Ovary (tissue), 9 donors: ENCODE results near the gene GRIK4. TPM values are rescaled to one million over a fixed set of nuclear protein-coding genes. Genes with fewer than 3 reads are reported as not detected.

Source experiments
- DNase-seq, 5 donors: peaks; one replicate each; pipeline ENCODE4 v3.0.0-alpha.2; 2019 to 2020
- H3K27ac ChIP-seq, 2 donors: fragments of 200-600 bp; one replicate each; pipeline versions ENCODE4 v1.5.1 to v1.8.0; 2019 to 2022
- H3K27me3 ChIP-seq: fragments of 200-600 bp; one replicate; pipeline ENCODE4 v1.8.0; 2022
- H3K36me3 ChIP-seq: fragments of 200-600 bp; sonication (generic); one replicate; pipeline ENCODE4 v1.5.1; 2019
- H3K4me1 ChIP-seq: one replicate; pipeline ENCODE4 v1.8.1; 2013; ENCODE audit warnings: mild to moderate bottlenecking, moderate library complexity; ENCODE audit not compliant: insufficient read depth
- H3K4me3 ChIP-seq: fragments of 200-600 bp; sonication (generic); one replicate; pipeline ENCODE4 v1.5.1; 2017
- H3K9me3 ChIP-seq, 2 donors: fragments of 200-600 bp in 1 of 2; sonication (generic) in 1 of 2; one replicate each; pipeline versions ENCODE4 v1.5.1 to v1.8.1; 2013 to 2019; ENCODE audit warnings: mild to moderate bottlenecking in 1 of 2, moderate library complexity in 1 of 2
- EP300 ChIP-seq: sonication (generic); formaldehyde crosslinking; IDR thresholded peaks from one replicate; pipeline ENCODE4 v1.6.1; 2017; ENCODE audit warnings: antibody characterized with exemption
- POLR2A ChIP-seq: fragments of 450-650 bp; IDR thresholded peaks from one replicate; pipeline ENCODE4 v1.6.1; 2017; ENCODE audit warnings: antibody characterized with exemption, mild to moderate bottlenecking, moderate library complexity
- WGBS, 3 donors: extraction: QIAGEN DNeasy Blood & Tissue Kit in 1 of 3; methylation state at CpG; one replicate each; pipeline versions ENCODE4 v1.1.5 to v1.1.7; 2013 to 2017; 5-methylcytosine and 5-hydroxymethylcytosine counted together
- intact Hi-C, 4 donors: fragments of 100-400 bp; cut with DNase I; formaldehyde crosslinking; loops; one replicate each; pipeline versions ENCODE4 v1.11.0 to v1.15.1; 2022 to 2023
- polyA plus RNA-seq, 2 donors: library from polyadenylated mRNA; stranded (reverse); fragments of 200-250 nt in 1 of 2; fragments of 350-450 nt in 1 of 2; fragmentation: Illumina TruSeq in 1 of 2; extraction: RNeasy Lipid Tissue Mini Kit (QIAGEN cat#74804) in 1 of 2; gene quantifications; one replicate each; pipeline ENCODE4 v1.2.3, GENCODE V29; 2013 to 2014
- total RNA-seq, 7 donors: library from RNA; depleted of rRNA in 2 of 7; stranded (reverse); fragments of >200 nt in 2 of 7; fragmentation: NEBNext Ultra II Directional in 3 of 7; extraction: Animal tissue kit (Norgen Biotek cat#: 25700) in 3 of 7; gene quantifications; one replicate each; pipeline versions ENCODE4 v1.1.0 to v1.2.4, GENCODE V29; 2016 to 2023
- TF ChIP-seq, protein P1 (sequence below), 3 donors: fragments of 450-650 bp in 2 of 3; fragments of 200-600 bp in 1 of 3; IDR thresholded peaks; one replicate each; pipeline versions ENCODE4 v1.5.1 to v1.8.0; 2016 to 2022; ENCODE audit warnings: antibody characterized with exemption in 3 of 3, mild to moderate bottlenecking in 1 of 3
- donor health status: DM: no; HTN: no; CAD: no; lungs with moderate emphysema.
- donor health status: DM: no; HTN: no; CAD: no.
- donor health status: Bipolar disorder and iron deficiency.
- donor health status: DM: yes; HTN: yes; CAD: no.
- donor health status: DM: no; HTN: no; CAD: no.
- donor health status: DM: yes; HTN: yes; CAD: no.

The GRIK4 gene
- total and polyA plus RNA-seq, 9 donors: 1.3 to 13.4 (median 2.3) TPM

- Histone ChIP-seq H3K4me1 (no peaks in the 10 kb centered on the region), H3K27me3 (no peaks in the 10 kb centered on the region), H3K27ac (no peak overlapping the region), H3K4me3 (no peak overlapping the region), H3K36me3 (no peaks in the 10 kb centered on the region), H3K9me3 (no peaks in the 10 kb centered on the region)
- TF ChIP-seq, protein P1, sequence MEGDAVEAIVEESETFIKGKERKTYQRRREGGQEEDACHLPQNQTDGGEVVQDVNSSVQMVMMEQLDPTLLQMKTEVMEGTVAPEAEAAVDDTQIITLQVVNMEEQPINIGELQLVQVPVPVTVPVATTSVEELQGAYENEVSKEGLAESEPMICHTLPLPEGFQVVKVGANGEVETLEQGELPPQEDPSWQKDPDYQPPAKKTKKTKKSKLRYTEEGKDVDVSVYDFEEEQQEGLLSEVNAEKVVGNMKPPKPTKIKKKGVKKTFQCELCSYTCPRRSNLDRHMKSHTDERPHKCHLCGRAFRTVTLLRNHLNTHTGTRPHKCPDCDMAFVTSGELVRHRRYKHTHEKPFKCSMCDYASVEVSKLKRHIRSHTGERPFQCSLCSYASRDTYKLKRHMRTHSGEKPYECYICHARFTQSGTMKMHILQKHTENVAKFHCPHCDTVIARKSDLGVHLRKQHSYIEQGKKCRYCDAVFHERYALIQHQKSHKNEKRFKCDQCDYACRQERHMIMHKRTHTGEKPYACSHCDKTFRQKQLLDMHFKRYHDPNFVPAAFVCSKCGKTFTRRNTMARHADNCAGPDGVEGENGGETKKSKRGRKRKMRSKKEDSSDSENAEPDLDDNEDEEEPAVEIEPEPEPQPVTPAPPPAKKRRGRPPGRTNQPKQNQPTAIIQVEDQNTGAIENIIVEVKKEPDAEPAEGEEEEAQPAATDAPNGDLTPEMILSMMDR (IDR thresholded peaks at IDR 0.05): no peak
- TF ChIP-seq POLR2A: no peak
- no peak for TF ChIP-seq EP300
- intact Hi-C loops: no loop called here
- WGBS, 3 donors: 85 to 86% (median 86%) methylated on average over 6 of the region's 6 CpGs
- no peak for DNase-seq
These were observed 359.6 kb downstream of the GRIK4 start for GRCh38 chr11:120871194-120871593.

DNA sequence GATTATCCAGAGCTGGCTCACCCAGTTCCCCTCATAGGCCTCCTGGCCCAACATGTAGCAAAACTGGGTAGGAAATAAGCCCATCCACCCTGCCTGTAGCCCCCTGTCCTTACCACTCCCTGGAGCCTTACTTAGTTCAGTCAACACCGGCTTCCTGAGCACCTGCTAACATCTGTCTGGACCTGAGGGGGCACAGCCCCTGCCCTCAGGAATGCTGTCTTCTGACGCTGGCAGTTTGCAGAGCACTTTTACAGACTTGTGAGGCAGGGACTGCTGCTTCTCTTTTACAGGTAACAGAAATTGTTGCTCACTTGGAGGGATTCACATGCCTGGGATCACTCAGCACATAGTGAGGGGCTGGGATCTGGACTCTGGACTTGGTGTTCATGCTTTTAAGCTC lies 360.4 kb downstream of the GRIK4 start:
- Histone ChIP-seq H3K27ac (no peak overlapping the region), H3K27me3 (no peaks in the 10 kb centered on the region), H3K36me3 (no peaks in the 10 kb centered on the region), H3K4me3 (no peak overlapping the region), H3K4me1 (no peaks in the 10 kb centered on the region), H3K9me3 (no peaks in the 10 kb centered on the region)
- DNase-seq: no peak
- intact Hi-C loops: no loop called here
- 43 to 68% (median 49%) methylated on average over 2 of the region's 2 CpGs for WGBS, 3 donors
- no peak for TF ChIP-seq POLR2A
- TF ChIP-seq, protein P1 (IDR thresholded peaks at IDR 0.05): no peak
- TF ChIP-seq EP300: no peak

DNA sequence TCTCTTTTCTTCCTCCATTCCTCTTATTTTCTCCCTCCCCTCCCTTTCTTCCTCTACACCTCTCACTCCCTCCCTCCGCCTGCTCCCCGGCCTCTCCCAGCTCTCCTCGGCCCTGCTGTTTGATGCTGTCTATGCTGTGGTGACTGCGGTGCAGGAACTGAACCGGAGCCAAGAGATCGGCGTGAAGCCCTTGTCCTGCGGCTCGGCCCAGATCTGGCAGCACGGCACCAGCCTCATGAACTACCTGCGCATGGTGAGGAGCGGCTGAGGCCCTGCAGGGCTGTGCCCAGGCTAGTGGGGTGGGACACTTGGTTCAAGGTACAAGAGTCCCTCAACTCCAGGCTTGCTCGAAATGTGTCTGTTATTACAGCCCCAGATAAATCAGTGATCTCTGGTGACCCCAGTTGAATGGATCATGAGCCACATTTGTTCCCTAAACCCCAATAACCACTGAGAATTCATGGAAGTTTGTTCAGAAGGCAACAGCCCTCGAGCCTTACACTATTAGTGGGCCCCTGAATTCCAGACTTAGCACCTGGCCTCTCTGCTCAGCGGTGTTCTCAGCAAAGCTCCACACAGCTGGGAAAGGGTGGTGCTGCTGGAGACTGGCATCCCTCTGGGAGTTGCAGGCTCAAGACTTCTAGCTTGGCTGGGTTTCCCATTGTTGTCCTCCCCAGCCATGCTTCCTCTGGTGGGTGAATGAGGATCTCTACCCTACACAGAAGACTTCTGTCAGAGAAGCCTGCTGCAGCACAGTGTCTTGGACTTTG lies 362.6 kb downstream of the GRIK4 start:
- H3K9me3 ChIP-seq: no peaks in the 10 kb centered on the region
- H3K27me3 ChIP-seq: no peaks in the 10 kb centered on the region
- H3K36me3 ChIP-seq: no peaks in the 10 kb centered on the region
- TF ChIP-seq EP300 (no peak), POLR2A (no peak)
- TF ChIP-seq, protein P1 (IDR thresholded peaks at IDR 0.05): no peak
- intact Hi-C loops: no loop called here
- H3K4me3 ChIP-seq: no peak overlapping the region
- no peak for DNase-seq
- H3K4me1 ChIP-seq: no peaks in the 10 kb centered on the region
- H3K27ac ChIP-seq: no peak overlapping the region
- WGBS, 3 donors: 91 to 93% (median 92%) methylated on average over 15 of the region's 15 CpGs

DNA sequence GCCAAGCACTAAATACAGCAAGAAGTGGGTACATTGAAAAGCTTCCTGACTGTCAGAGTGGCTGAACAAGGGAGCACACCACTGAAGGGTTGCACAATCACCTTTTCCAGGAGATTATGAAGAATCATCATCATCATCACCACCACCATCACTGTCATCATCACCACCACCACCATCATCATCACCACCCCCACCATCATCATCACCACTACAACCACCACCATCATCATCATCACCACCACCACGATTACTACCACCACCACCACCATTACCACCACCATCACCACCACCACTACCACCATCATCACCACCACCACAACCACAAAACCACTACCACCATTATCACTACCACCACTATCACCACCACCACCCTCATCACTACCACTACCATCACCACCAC lies 364.4 kb downstream of the GRIK4 start:
- H3K4me3 ChIP-seq: no peak overlapping the region
- no peaks in the 10 kb centered on the region for H3K9me3 ChIP-seq
- TF ChIP-seq EP300 (no peak), POLR2A (no peak)
- TF ChIP-seq, protein P1 (IDR thresholded peaks at IDR 0.05): no peak
- 97 to 100% (median 100%) methylated on average over 1 of the region's 1 CpG for WGBS, 3 donors
- H3K36me3 ChIP-seq: no peaks in the 10 kb centered on the region
- intact Hi-C loops: no loop called here
- no peak for DNase-seq
- no peak overlapping the region for H3K27ac ChIP-seq
- H3K27me3 ChIP-seq: no peaks in the 10 kb centered on the region
- peaks cover 2% of the 10 kb centered on the region for H3K4me1 ChIP-seq
